ENCODE measurements around the gene EFNA5. TPM values are rescaled to one million over a fixed set of nuclear protein-coding genes. Genes with fewer than 3 reads are reported as not detected.

The EFNA5 gene
- total and polyA plus RNA-seq, 4 donors, result 0.14 to 0.93 (median 0.54) TPM

- 95% methylated on average over 3 of the region's 3 CpGs for WGBS
- H3K9ac ChIP-seq (ENCODE audit: low read depth in 1 of 2, low read length in 2 of 2), result no peak overlapping the region
These were observed 226.4 kb downstream of the EFNA5 start for GRCh38 chr5:107444300-107444699.

GRCh38 chr5:107443897-107444296 is 226.8 kb downstream of the EFNA5 start:
- H3K9ac ChIP-seq (ENCODE audit: low read depth in 1 of 2, low read length in 2 of 2), result no peak overlapping the region
- 93% methylated on average over 3 of the region's 3 CpGs for WGBS
- TF ChIP-seq ZBTB33 (IDR thresholded peaks at IDR 0.05), result no peak
- no peaks in the 10 kb centered on the region for H3K27me3 ChIP-seq (ENCODE audit: control insufficient read depth in 4 of 4, insufficient read depth in 4 of 4, low read length in 3 of 4)
- DNase-seq (ENCODE audit: low spot score), result no peak
- peaks cover 0 to 7% (median 0%) of the 10 kb centered on the region in 4 donors for H3K9me3 ChIP-seq (ENCODE audit: control insufficient read depth in 4 of 4, low read length in 3 of 4)
- no peak overlapping the region for H3K4me3 ChIP-seq (ENCODE audit: low read depth in 1 of 3, low read length in 3 of 3)
- H3K36me3 ChIP-seq (ENCODE audit: control insufficient read depth in 4 of 4, insufficient read depth in 3 of 4, low read depth in 1 of 4, low read length in 3 of 4), result no peaks in the 10 kb centered on the region
- no peak overlapping the region for H3K27ac ChIP-seq (ENCODE audit: low read depth in 1 of 2, low read length in 2 of 2)
- H3K4me1 ChIP-seq (ENCODE audit: control insufficient read depth in 4 of 4, insufficient read depth in 4 of 4, low read length in 3 of 4), result no peaks in the 10 kb centered on the region

More at GRCh38 chr5:107444300-107444699, 226.4 kb downstream of the EFNA5 start:
- Histone ChIP-seq H3K27ac (ENCODE audit: low read depth in 1 of 2, low read length in 2 of 2) (no peak overlapping the region), H3K4me3 (ENCODE audit: low read depth in 1 of 3, low read length in 3 of 3) (no peak overlapping the region), H3K36me3 (ENCODE audit: control insufficient read depth in 4 of 4, insufficient read depth in 3 of 4, low read depth in 1 of 4, low read length in 3 of 4) (no peaks in the 10 kb centered on the region), H3K9me3 (ENCODE audit: control insufficient read depth in 4 of 4, low read length in 3 of 4) (peaks cover 0 to 3% (median 0%) of the 10 kb centered on the region in 4 donors), H3K4me1 (ENCODE audit: control insufficient read depth in 4 of 4, insufficient read depth in 4 of 4, low read length in 3 of 4) (no peaks in the 10 kb centered on the region), H3K27me3 (ENCODE audit: control insufficient read depth in 4 of 4, insufficient read depth in 4 of 4, low read length in 3 of 4) (no peaks in the 10 kb centered on the region)
- no peak for TF ChIP-seq EGR1 (IDR thresholded peaks at IDR 0.05; ENCODE audit: low read depth in 2 of 2)
- no peak for TF ChIP-seq NR2F2 (IDR thresholded peaks at IDR 0.05)
- TF ChIP-seq YY1 (IDR thresholded peaks at IDR 0.05), result no peak
- TF ChIP-seq ZBTB33 (IDR thresholded peaks at IDR 0.05), result no peak
- no peak for TF ChIP-seq HNF4A (conservative IDR thresholded peaks at IDR 0.05)
- TF ChIP-seq JUND (IDR thresholded peaks at IDR 0.05), result no peak
- no peak for TF ChIP-seq RAD21 (IDR thresholded peaks at IDR 0.05)
- no peak for TF ChIP-seq ATF3 (IDR thresholded peaks at IDR 0.05)
- TF ChIP-seq MAX (IDR thresholded peaks at IDR 0.05), result no peak
- TF ChIP-seq CTCF (IDR thresholded peaks at IDR 0.05; ENCODE audit: low read depth, low read length, missing input control), result no peak
- no peak for TF ChIP-seq FOXA2 (IDR thresholded peaks at IDR 0.05)
- TF ChIP-seq FOXA1 (IDR thresholded peaks at IDR 0.05), result no peak
- no peak for TF ChIP-seq GABPA (IDR thresholded peaks at IDR 0.05 in 1 of 2, conservative IDR thresholded peaks at IDR 0.05 in 1 of 2)
- no peak for DNase-seq (ENCODE audit: low spot score)

All from liver (tissue), 9 donors.